H9 (cell line): ENCODE results near the gene ADGRG7. TPM values are rescaled to one million over a fixed set of nuclear protein-coding genes. Genes with fewer than 3 reads are reported as not detected.

Experiments used
- DNase-seq: peaks from one replicate; pipeline ENCODE4 v3.0.0-alpha.2; 2017
- H2AFZ ChIP-seq: one replicate; pipeline ENCODE4 v1.6.1; 2013; ENCODE audit warnings: mild to moderate bottlenecking, low read length, control low read depth, moderate library complexity
- H2AK5ac ChIP-seq: 2 replicates; pipeline ENCODE4 v1.6.1; 2013; ENCODE audit warnings: low read length, control low read depth, mixed read lengths; ENCODE audit not compliant: insufficient read length
- H2BK120ac ChIP-seq: one replicate; pipeline ENCODE4 v1.6.1; 2013; ENCODE audit warnings: low read depth, mild to moderate bottlenecking, low read length, control low read depth, inconsistent platforms; ENCODE audit not compliant: poor library complexity, severe bottlenecking
- H2BK12ac ChIP-seq: 2 replicates; pipeline ENCODE4 v1.6.1; 2013; ENCODE audit warnings: low read length, control low read depth, mixed read lengths, low read depth; ENCODE audit not compliant: insufficient read length
- H2BK15ac ChIP-seq: 2 replicates; pipeline ENCODE4 v1.6.1; 2013; ENCODE audit warnings: low read depth, low read length, control low read depth
- H2BK20ac ChIP-seq: one replicate; pipeline ENCODE4 v1.6.1; 2013; ENCODE audit warnings: low read depth, mild to moderate bottlenecking, low read length, control low read depth, inconsistent platforms; ENCODE audit not compliant: poor library complexity, severe bottlenecking
- H2BK5ac ChIP-seq: 2 replicates; pipeline ENCODE4 v1.6.1; 2013; ENCODE audit warnings: low read length, control low read depth, mixed read lengths; ENCODE audit not compliant: insufficient read length
- H3K14ac ChIP-seq: 2 replicates; pipeline ENCODE4 v1.6.1; 2013; ENCODE audit warnings: low read length, control low read depth; ENCODE audit not compliant: insufficient read depth
- H3K18ac ChIP-seq: 2 replicates; pipeline ENCODE4 v1.6.1; 2013; ENCODE audit warnings: low read depth, mild to moderate bottlenecking, mixed read lengths, low read length, control low read depth; ENCODE audit not compliant: insufficient read length
- H3K23ac ChIP-seq: 2 replicates; pipeline ENCODE4 v1.6.1; 2013; ENCODE audit warnings: low read length, control low read depth, mixed read lengths, low read depth; ENCODE audit not compliant: insufficient read length
- H3K23me2 ChIP-seq: 2 replicates; pipeline ENCODE4 v1.6.1; 2013; ENCODE audit warnings: low read depth, mild to moderate bottlenecking, mixed read lengths, low read length, control low read depth; ENCODE audit not compliant: insufficient read length, poor library complexity, severe bottlenecking
- H3K27ac ChIP-seq: 2 replicates; pipeline ENCODE4 v1.5.1; 2013; ENCODE audit warnings: low read length, control low read depth, mixed read lengths, low read depth; ENCODE audit not compliant: insufficient read length
- H3K27me3 ChIP-seq: 2 replicates; pipeline ENCODE4 v1.6.1; 2013; ENCODE audit warnings: low read length, control low read depth, inconsistent platforms; ENCODE audit not compliant: insufficient read depth
- H3K4ac ChIP-seq: 2 replicates; pipeline ENCODE4 v1.6.1; 2013; ENCODE audit warnings: low read depth, mild to moderate bottlenecking, control low read depth, inconsistent platforms, low read length, moderate library complexity
- H3K4me1 ChIP-seq: 2 replicates; pipeline ENCODE4 v1.6.1; 2013; ENCODE audit warnings: low read length, control low read depth, inconsistent platforms; ENCODE audit not compliant: insufficient read depth
- H3K4me2 ChIP-seq: 2 replicates; pipeline ENCODE4 v1.6.1; 2013; ENCODE audit warnings: low read length, control low read depth, mixed read lengths; ENCODE audit not compliant: insufficient read length, insufficient read depth
- H3K56ac ChIP-seq: 2 replicates; pipeline ENCODE4 v1.6.1; 2013; ENCODE audit warnings: low read depth, mild to moderate bottlenecking, mixed read lengths, low read length, control low read depth; ENCODE audit not compliant: insufficient read length
- H3K79me1 ChIP-seq: 2 replicates; pipeline ENCODE4 v1.6.1; 2013; ENCODE audit warnings: low read depth, mild to moderate bottlenecking, moderate library complexity, low read length, control low read depth, inconsistent platforms; ENCODE audit not compliant: insufficient read depth, poor library complexity, severe bottlenecking
- H3K79me2 ChIP-seq: 2 replicates; pipeline ENCODE4 v1.6.1; 2013; ENCODE audit warnings: low read length, control low read depth, inconsistent platforms; ENCODE audit not compliant: insufficient read depth
- H3K9ac ChIP-seq: 2 replicates; pipeline ENCODE4 v1.6.1; 2013; ENCODE audit warnings: low read length, control low read depth, mixed read lengths; ENCODE audit not compliant: insufficient read length; ENCODE audit errors: extremely low read depth
- H3K9me3 ChIP-seq: one replicate; pipeline ENCODE4 v1.6.1; 2013; ENCODE audit warnings: low read depth, low read length, inconsistent platforms; ENCODE audit not compliant: control insufficient read depth
- H3T11ph ChIP-seq: one replicate; pipeline ENCODE4 v1.6.1; 2013; ENCODE audit warnings: mild to moderate bottlenecking, low read length, control low read depth, inconsistent platforms
- H4K20me1 ChIP-seq: one replicate; pipeline ENCODE4 v1.6.1; 2013; ENCODE audit not compliant: control insufficient read depth, insufficient read length, insufficient read depth
- H4K5ac ChIP-seq: 2 replicates; pipeline ENCODE4 v1.6.1; 2013; ENCODE audit warnings: low read depth, mild to moderate bottlenecking, mixed read lengths, low read length, control low read depth; ENCODE audit not compliant: insufficient read length
- H4K8ac ChIP-seq: replicated peaks from 2 replicates; pipeline ENCODE4 v1.6.1; 2013; ENCODE audit warnings: low read length, control low read depth, mixed read lengths, low read depth; ENCODE audit not compliant: insufficient read length
- H4K91ac ChIP-seq: 2 replicates; pipeline ENCODE4 v1.6.1; 2013; ENCODE audit warnings: low read depth, mild to moderate bottlenecking, moderate library complexity, mixed read lengths, low read length, control low read depth; ENCODE audit not compliant: insufficient read length
- H3K27ac Mint-ChIP-seq, 3 experiments: 2 replicates in 2 of 3; 3 replicates in 1 of 3; pipeline ENCODE4 v1.8.0; 2020 to 2021; ENCODE audit warnings: mixed read lengths in 3 of 3, mild to moderate bottlenecking in 1 of 3, moderate library complexity in 1 of 3
- H3K27me3 Mint-ChIP-seq: 2 replicates; pipeline ENCODE4 v1.8.0; 2021; ENCODE audit warnings: low read depth, mild to moderate bottlenecking, moderate library complexity, mixed read lengths
- H3K36me3 Mint-ChIP-seq, 3 experiments: 2 replicates in 2 of 3; 3 replicates in 1 of 3; pipeline ENCODE4 v1.8.0; 2020 to 2021; ENCODE audit warnings: low read depth in 3 of 3, mixed read lengths in 3 of 3; ENCODE audit not compliant: insufficient read depth in 1 of 3
- H3K4me1 Mint-ChIP-seq, 2 experiments: 2 replicates each; pipeline ENCODE4 v1.8.0; 2020; ENCODE audit warnings: mixed read lengths in 2 of 2
- H3K4me3 Mint-ChIP-seq, 2 experiments: 2 replicates in 1 of 2; 3 replicates in 1 of 2; pipeline ENCODE4 v1.8.0; 2020 to 2021; ENCODE audit warnings: mild to moderate bottlenecking in 2 of 2, mixed read lengths in 2 of 2, moderate library complexity in 1 of 2
- H3K9me3 Mint-ChIP-seq, 2 experiments: 2 replicates in 1 of 2; 3 replicates in 1 of 2; pipeline ENCODE4 v1.8.0; 2020; ENCODE audit warnings: mild to moderate bottlenecking in 2 of 2, mixed read lengths in 2 of 2, moderate library complexity in 1 of 2
- WGBS: extraction: QIAGEN DNeasy Blood & Tissue Kit; methylation state at CpG from one replicate; pipeline ENCODE4 v1.1.7; 2013; ENCODE audit warnings: missing lambda C conversion rate, low lambda C conversion rate, mixed read lengths; ENCODE audit not compliant: insufficient read length; ENCODE audit errors: extremely low coverage; 5-methylcytosine and 5-hydroxymethylcytosine counted together
- total RNA-seq: library from RNA; stranded (reverse); gene quantifications from 2 replicates; pipeline ENCODE4 v1.2.1, GENCODE V29; 2021
- TF ChIP-seq, protein P1 (sequence below): fragments of 200-600 bp; sonication (generic); conservative IDR thresholded peaks from 3 replicates; pipeline ENCODE4 v1.8.0; 2021; ENCODE audit warnings: antibody characterized with exemption, mild to moderate bottlenecking

The ADGRG7 gene
- total RNA-seq, 1 experiment from 2014 or later, result not detected

DNA sequence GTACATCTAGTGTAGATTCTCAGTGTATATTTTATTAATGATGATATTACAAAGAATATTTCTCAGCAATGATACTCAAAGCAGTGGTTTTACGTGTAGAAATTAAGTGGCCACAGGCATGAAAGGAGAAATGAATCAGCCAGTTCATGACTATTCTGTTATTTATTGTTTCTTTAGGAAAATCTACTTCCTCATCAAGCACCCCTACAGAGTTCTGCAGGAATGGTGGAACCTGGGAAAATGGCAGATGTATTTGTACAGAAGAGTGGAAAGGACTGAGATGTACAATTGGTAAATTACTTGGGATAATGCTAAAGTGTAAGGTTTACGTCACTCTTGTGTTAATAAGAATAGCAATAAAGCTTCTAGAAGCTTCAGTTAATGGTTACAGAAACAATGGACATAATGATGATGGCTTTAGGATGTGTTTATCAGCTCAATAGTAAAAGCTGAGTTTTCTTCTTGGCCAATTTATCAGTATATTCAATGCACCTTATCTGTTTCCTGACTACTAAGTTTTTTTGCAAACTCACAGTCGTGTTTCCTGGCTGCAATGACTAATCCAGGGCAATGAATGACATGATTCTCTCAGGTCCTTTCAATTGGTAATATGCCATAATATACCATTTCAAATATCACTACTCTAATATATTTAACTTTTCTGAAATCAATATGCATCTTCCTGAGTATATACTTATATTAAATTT, 20.2 kb downstream of the ADGRG7 start:
- no peak overlapping the region for H3K56ac ChIP-seq
- DNase-seq, result no peak
- H3K4me2 ChIP-seq, result no peak overlapping the region
- no peak overlapping the region for H2BK20ac ChIP-seq
- Mint-ChIP-seq H3K4me3 (no peak overlapping the region), H3K27me3 (no peaks in the 10 kb centered on the region; the same call in 1 of the 2 replicates), H3K36me3 (no peaks in the 10 kb centered on the region), H3K4me1 (peaks cover 11 to 12% of the 10 kb centered on the region in 2 experiments), H3K9me3 (peaks cover 0 to 1% of the 10 kb centered on the region in 2 experiments; a peak in 3 of 5 replicates), H3K27ac (no peak overlapping the region)
- H2AK5ac ChIP-seq, result no peak overlapping the region
- no peak overlapping the region for H2BK5ac ChIP-seq
- no peak overlapping the region for H2BK120ac ChIP-seq
- H4K20me1 ChIP-seq, result no peaks in the 10 kb centered on the region
- no peak overlapping the region for H4K5ac ChIP-seq
- no peaks in the 10 kb centered on the region for H3K27me3 ChIP-seq
- no peak overlapping the region for H3K27ac ChIP-seq
- H3K79me2 ChIP-seq, result no peaks in the 10 kb centered on the region
- H3K4me1 ChIP-seq, result peaks cover 4% of the 10 kb centered on the region; the same call in 1 of the 2 replicates
- TF ChIP-seq, protein P1, sequence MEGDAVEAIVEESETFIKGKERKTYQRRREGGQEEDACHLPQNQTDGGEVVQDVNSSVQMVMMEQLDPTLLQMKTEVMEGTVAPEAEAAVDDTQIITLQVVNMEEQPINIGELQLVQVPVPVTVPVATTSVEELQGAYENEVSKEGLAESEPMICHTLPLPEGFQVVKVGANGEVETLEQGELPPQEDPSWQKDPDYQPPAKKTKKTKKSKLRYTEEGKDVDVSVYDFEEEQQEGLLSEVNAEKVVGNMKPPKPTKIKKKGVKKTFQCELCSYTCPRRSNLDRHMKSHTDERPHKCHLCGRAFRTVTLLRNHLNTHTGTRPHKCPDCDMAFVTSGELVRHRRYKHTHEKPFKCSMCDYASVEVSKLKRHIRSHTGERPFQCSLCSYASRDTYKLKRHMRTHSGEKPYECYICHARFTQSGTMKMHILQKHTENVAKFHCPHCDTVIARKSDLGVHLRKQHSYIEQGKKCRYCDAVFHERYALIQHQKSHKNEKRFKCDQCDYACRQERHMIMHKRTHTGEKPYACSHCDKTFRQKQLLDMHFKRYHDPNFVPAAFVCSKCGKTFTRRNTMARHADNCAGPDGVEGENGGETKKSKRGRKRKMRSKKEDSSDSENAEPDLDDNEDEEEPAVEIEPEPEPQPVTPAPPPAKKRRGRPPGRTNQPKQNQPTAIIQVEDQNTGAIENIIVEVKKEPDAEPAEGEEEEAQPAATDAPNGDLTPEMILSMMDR, result no peak
- no peak overlapping the region for H3K14ac ChIP-seq
- no peak overlapping the region for H2AFZ ChIP-seq
- no peaks in the 10 kb centered on the region for H3K79me1 ChIP-seq
- H3K4ac ChIP-seq, result no peak overlapping the region
- H3K23ac ChIP-seq, result no peak overlapping the region
- WGBS, result no CpG with 5 or more reads among the region's 3 CpGs
- H3T11ph ChIP-seq, result no peak overlapping the region
- H2BK12ac ChIP-seq, result no peak overlapping the region
- H4K91ac ChIP-seq, result no peak overlapping the region
- H4K8ac ChIP-seq, result no peak overlapping the region
- H3K9ac ChIP-seq, result no peak overlapping the region
- no peaks in the 10 kb centered on the region for H3K9me3 ChIP-seq
- no peak overlapping the region for H3K18ac ChIP-seq
- H3K23me2 ChIP-seq, result no peaks in the 10 kb centered on the region
- H2BK15ac ChIP-seq, result no peak overlapping the region
